ENCODE results near the gene NTRK2.

DNA sequence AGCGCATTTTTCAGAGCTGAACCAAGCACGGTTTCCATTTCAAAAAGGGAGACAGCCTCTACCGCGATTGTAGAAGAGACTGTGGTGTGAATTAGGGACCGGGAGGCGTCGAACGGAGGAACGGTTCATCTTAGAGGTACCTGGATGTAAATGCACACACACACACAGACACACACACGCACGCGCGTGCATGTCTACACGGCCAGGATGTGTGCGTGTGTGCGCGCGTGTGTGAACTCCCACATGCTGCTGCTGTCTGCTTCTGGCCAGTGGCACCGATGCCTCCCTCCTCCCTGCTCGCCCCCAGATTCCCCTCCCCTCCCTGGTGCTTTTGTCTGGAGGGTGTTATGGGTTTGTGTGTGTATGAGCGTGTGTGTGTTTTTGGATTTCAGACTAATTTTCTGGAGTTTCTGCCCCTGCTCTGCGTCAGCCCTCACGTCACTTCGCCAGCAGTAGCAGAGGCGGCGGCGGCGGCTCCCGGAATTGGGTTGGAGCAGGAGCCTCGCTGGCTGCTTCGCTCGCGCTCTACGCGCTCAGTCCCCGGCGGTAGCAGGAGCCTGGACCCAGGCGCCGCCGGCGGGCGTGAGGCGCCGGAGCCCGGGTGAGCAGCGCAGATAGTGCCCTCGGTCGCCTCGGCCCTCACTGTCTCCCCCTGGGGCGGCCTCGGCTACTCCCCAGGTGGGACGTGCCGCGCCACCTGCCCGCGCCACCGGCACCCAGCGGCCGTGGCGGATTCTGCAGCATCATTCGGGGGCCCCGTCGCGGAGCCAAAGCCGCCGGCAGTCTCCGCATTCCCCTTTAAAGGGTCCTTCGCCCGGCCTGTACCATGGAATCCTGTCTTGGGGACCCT lies at the start of gene NTRK2:
- TF ChIP-seq POLR2A (IDR thresholded peaks at IDR 0.05) (no peak), POLR2AphosphoS5 (IDR thresholded peaks at IDR 0.05) (no peak)
- TF ChIP-seq, protein P1, sequence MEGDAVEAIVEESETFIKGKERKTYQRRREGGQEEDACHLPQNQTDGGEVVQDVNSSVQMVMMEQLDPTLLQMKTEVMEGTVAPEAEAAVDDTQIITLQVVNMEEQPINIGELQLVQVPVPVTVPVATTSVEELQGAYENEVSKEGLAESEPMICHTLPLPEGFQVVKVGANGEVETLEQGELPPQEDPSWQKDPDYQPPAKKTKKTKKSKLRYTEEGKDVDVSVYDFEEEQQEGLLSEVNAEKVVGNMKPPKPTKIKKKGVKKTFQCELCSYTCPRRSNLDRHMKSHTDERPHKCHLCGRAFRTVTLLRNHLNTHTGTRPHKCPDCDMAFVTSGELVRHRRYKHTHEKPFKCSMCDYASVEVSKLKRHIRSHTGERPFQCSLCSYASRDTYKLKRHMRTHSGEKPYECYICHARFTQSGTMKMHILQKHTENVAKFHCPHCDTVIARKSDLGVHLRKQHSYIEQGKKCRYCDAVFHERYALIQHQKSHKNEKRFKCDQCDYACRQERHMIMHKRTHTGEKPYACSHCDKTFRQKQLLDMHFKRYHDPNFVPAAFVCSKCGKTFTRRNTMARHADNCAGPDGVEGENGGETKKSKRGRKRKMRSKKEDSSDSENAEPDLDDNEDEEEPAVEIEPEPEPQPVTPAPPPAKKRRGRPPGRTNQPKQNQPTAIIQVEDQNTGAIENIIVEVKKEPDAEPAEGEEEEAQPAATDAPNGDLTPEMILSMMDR (IDR thresholded peaks at IDR 0.05): peak in 3 of 4 experiments; percentile 10 to 25 (median 17)

Data from gastroesophageal sphincter (tissue), 3 donors.